ENCODE results near the gene GALR3. TPM values are rescaled to one million over a fixed set of nuclear protein-coding genes. Genes with fewer than 3 reads are reported as not detected.

The GALR3 gene
- total and polyA plus RNA-seq, 2 experiments from 2014 or later: 0.29 TPM; not detected in 1

GRCh38 chr22:37819105-37819433 lies 4.1 kb upstream of the GALR3 start:
- H3K4me3 ChIP-seq: peak overlapping the region; percentile 29
- WGBS (ENCODE audit: low lambda C conversion rate, missing lambda C conversion rate): 31% methylated on average over 11 of the region's 14 CpGs
- peak overlapping the region; percentile 88 for H3K4me2 ChIP-seq
- H3K4me1 ChIP-seq (ENCODE audit: insufficient read depth): peaks cover 15% of the 10 kb centered on the region
- no peak for TF ChIP-seq EZH2phosphoT487 (IDR thresholded peaks at IDR 0.05; ENCODE audit: low read depth, severe bottlenecking, unreplicated experiment)
- no peak for TF ChIP-seq CTCF (IDR thresholded peaks at IDR 0.05; ENCODE audit: poor library complexity)
- TF ChIP-seq EZH2 (IDR thresholded peaks at IDR 0.05; ENCODE audit: borderline replicate concordance): no peak
- H3K27me3 ChIP-seq: peaks cover 38% of the 10 kb centered on the region
- H2AFZ ChIP-seq: peak overlapping the region; percentile 74
- no peaks in the 10 kb centered on the region for H4K20me1 ChIP-seq (ENCODE audit: insufficient read depth, poor library complexity, severe bottlenecking)
- no peak overlapping the region for H3K27ac ChIP-seq
- no peak for DNase-seq (ENCODE audit: low spot score)
- no peaks in the 10 kb centered on the region for H3K9me3 ChIP-seq (ENCODE audit: low read depth)
- no peaks in the 10 kb centered on the region for H3K36me3 ChIP-seq (replicated peaks; ENCODE audit: insufficient read depth, low read depth)
- no peaks in the 10 kb centered on the region for H3K9me2 ChIP-seq (replicated peaks; ENCODE audit: insufficient read depth)
- H3K79me2 ChIP-seq: no peaks in the 10 kb centered on the region

GRCh38 chr22:37820350-37820749 lies 2.8 kb upstream of the GALR3 start:
- no peaks in the 10 kb centered on the region for H3K9me2 ChIP-seq (replicated peaks; ENCODE audit: insufficient read depth)
- 93% methylated on average over 5 of the region's 5 CpGs for WGBS (ENCODE audit: low lambda C conversion rate, missing lambda C conversion rate)
- H3K36me3 ChIP-seq (replicated peaks; ENCODE audit: insufficient read depth, low read depth): no peaks in the 10 kb centered on the region
- no peaks in the 10 kb centered on the region for H3K9me3 ChIP-seq (ENCODE audit: low read depth)
- no peak overlapping the region for H3K4me3 ChIP-seq
- TF ChIP-seq CTCF (IDR thresholded peaks at IDR 0.05; ENCODE audit: poor library complexity): no peak
- TF ChIP-seq EZH2 (IDR thresholded peaks at IDR 0.05; ENCODE audit: borderline replicate concordance): no peak
- TF ChIP-seq EZH2phosphoT487 (IDR thresholded peaks at IDR 0.05; ENCODE audit: low read depth, severe bottlenecking, unreplicated experiment): no peak
- no peak overlapping the region for H3K27ac ChIP-seq
- no peaks in the 10 kb centered on the region for H3K79me2 ChIP-seq
- H3K4me2 ChIP-seq: no peak overlapping the region
- no peak for DNase-seq (ENCODE audit: low spot score)
- H2AFZ ChIP-seq: no peak overlapping the region
- H3K4me1 ChIP-seq (ENCODE audit: insufficient read depth): peaks cover 15% of the 10 kb centered on the region
- H3K27me3 ChIP-seq: peaks cover 43% of the 10 kb centered on the region
- H4K20me1 ChIP-seq (ENCODE audit: insufficient read depth, poor library complexity, severe bottlenecking): no peaks in the 10 kb centered on the region

DNA sequence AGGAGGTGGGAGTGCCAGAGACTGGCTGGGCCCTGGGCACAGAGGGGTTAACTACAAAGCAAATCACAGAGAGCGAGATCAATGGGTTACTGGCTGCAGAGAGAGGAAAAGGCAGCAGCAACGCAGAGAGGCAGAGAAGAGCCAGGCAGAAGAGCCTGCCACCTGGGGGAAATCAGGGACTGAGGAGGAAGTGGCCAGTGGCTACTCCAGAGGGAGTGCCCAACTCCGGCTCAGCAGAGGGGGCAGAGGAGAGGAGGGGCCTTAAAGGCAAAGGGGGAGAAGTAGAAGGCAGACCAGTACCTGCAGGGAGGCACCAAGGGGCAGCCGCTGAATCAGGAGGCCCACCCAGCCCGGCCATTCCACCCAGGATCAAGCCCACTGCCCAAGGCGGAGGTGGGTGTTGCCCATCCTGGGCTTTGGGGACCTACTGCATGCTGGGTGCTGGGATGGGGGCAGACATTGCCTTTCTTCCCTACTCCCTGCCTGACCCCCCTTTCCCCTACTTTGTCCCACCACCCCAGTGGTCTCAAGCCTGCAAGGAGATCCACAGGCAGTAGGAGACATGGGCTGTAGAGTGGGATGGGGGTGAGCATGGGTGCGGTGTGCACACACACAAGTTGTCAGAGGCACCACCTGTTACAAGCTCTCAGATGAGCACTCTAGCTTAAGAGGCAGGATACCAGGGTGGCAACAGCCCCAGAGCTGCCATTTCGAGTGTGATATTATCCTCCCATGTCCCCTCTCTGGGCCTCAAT lies 926 bp upstream of the GALR3 start:
- DNase-seq (ENCODE audit: low spot score): no peak
- no peaks in the 10 kb centered on the region for H3K9me2 ChIP-seq (replicated peaks; ENCODE audit: insufficient read depth)
- TF ChIP-seq CTCF (IDR thresholded peaks at IDR 0.05; ENCODE audit: poor library complexity) (no peak), EZH2 (IDR thresholded peaks at IDR 0.05; ENCODE audit: borderline replicate concordance) (no peak), EZH2phosphoT487 (IDR thresholded peaks at IDR 0.05; ENCODE audit: low read depth, severe bottlenecking, unreplicated experiment) (no peak)
- no peak overlapping the region for H3K4me3 ChIP-seq
- no peaks in the 10 kb centered on the region for H3K36me3 ChIP-seq (replicated peaks; ENCODE audit: insufficient read depth, low read depth)
- 47% methylated on average over 8 of the region's 8 CpGs for WGBS (ENCODE audit: low lambda C conversion rate, missing lambda C conversion rate)
- H2AFZ ChIP-seq: no peak overlapping the region
- H3K27me3 ChIP-seq: peaks cover 50% of the 10 kb centered on the region
- H3K4me1 ChIP-seq (ENCODE audit: insufficient read depth): peaks cover 15% of the 10 kb centered on the region
- H4K20me1 ChIP-seq (ENCODE audit: insufficient read depth, poor library complexity, severe bottlenecking): no peaks in the 10 kb centered on the region
- H3K4me2 ChIP-seq: no peak overlapping the region
- H3K27ac ChIP-seq: no peak overlapping the region
- H3K79me2 ChIP-seq: no peaks in the 10 kb centered on the region
- no peaks in the 10 kb centered on the region for H3K9me3 ChIP-seq (ENCODE audit: low read depth)
